ENCODE results near the gene TMEM106C.

- no peak for TF ChIP-seq ZNF263 (CRISPR knock-in tag; IDR thresholded peaks at IDR 0.05; ENCODE audit: low read depth)
- TF ChIP-seq USF2 (CRISPR knock-in tag; IDR thresholded peaks at IDR 0.05): no peak
- TF ChIP-seq ZNF423 (CRISPR knock-in tag; IDR thresholded peaks at IDR 0.05): no peak
- TF ChIP-seq CTCF (IDR thresholded peaks at IDR 0.05): no peak
- no peak for TF ChIP-seq ZMAT4 (CRISPR knock-in tag; IDR thresholded peaks at IDR 0.05)
- TF ChIP-seq TEAD4 (CRISPR knock-in tag; IDR thresholded peaks at IDR 0.05): no peak
- TF ChIP-seq, protein P1, sequence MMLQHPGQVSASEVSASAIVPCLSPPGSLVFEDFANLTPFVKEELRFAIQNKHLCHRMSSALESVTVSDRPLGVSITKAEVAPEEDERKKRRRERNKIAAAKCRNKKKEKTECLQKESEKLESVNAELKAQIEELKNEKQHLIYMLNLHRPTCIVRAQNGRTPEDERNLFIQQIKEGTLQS (CRISPR knock-in tag; conservative IDR thresholded peaks at IDR 0.05): no peak
- TF ChIP-seq JUN (CRISPR knock-in tag; IDR thresholded peaks at IDR 0.05): no peak
- TF ChIP-seq ZNF232 (CRISPR knock-in tag; IDR thresholded peaks at IDR 0.05): no peak
- TF ChIP-seq CREM (CRISPR knock-in tag; IDR thresholded peaks at IDR 0.05): no peak
- TF ChIP-seq TCF7 (CRISPR knock-in tag; IDR thresholded peaks at IDR 0.05; ENCODE audit: low read depth): no peak
- no peak for TF ChIP-seq TP53 (CRISPR knock-in tag; IDR thresholded peaks at IDR 0.05)
These were observed 24.8 kb upstream of the TMEM106C start for GRCh38 chr12:47938594-47938993.
